Measurements from ENCODE around the gene SETSIP. TPM values are rescaled to one million over a fixed set of nuclear protein-coding genes. Genes with fewer than 3 reads are reported as not detected.
A peak's percentile ranks its signal among the peaks of the same experiment; 100 is the strongest.

Gene SETSIP
- total RNA-seq, 1 donor from 2014 or later: not detected

GRCh38 chr1:92038695-92039346 is 36.4 kb downstream of the SETSIP start:
- intact Hi-C loops (cut with DNase I): no loop called here
- Histone ChIP-seq H3K36me3 (no peaks in the 10 kb centered on the region), H3K27ac (no peak overlapping the region), H3K4me1 (no peaks in the 10 kb centered on the region), H3K9me3 (no peaks in the 10 kb centered on the region), H3K27me3 (no peaks in the 10 kb centered on the region), H3K4me3 (no peak overlapping the region)
- DNase-seq (ENCODE audit: low spot score in 2 of 2): no peak
- TF ChIP-seq CTCF (IDR thresholded peaks at IDR 0.05): no peak

GRCh38 chr1:92037400-92037799 is 37.8 kb downstream of the SETSIP start:
- no peak overlapping the region for H3K4me3 ChIP-seq
- no peaks in the 10 kb centered on the region for H3K36me3 ChIP-seq
- no peaks in the 10 kb centered on the region for H3K9me3 ChIP-seq
- intact Hi-C loops (cut with DNase I): no loop called here
- no peaks in the 10 kb centered on the region for H3K27me3 ChIP-seq
- no peaks in the 10 kb centered on the region for H3K4me1 ChIP-seq
- DNase-seq (ENCODE audit: low spot score in 2 of 2): no peak
- TF ChIP-seq CTCF (IDR thresholded peaks at IDR 0.05): no peak
- H3K27ac ChIP-seq: no peak overlapping the region

- TF ChIP-seq CTCF (IDR thresholded peaks at IDR 0.05): no peak
- Histone ChIP-seq H3K9me3 (no peaks in the 10 kb centered on the region), H3K36me3 (no peaks in the 10 kb centered on the region), H3K4me1 (no peaks in the 10 kb centered on the region), H3K27me3 (no peaks in the 10 kb centered on the region), H3K4me3 (no peak overlapping the region), H3K27ac (no peak overlapping the region)
- intact Hi-C loops (cut with DNase I): no loop called here
- DNase-seq (ENCODE audit: low spot score in 2 of 2): no peak
These were observed 43.7 kb downstream of the SETSIP start for GRCh38 chr1:92031281-92032110.

- H3K4me1 ChIP-seq: no peaks in the 10 kb centered on the region
- no peak overlapping the region for H3K27ac ChIP-seq
- H3K9me3 ChIP-seq: no peaks in the 10 kb centered on the region
- DNase-seq (ENCODE audit: low spot score in 2 of 2): no peak
- H3K36me3 ChIP-seq: no peaks in the 10 kb centered on the region
- H3K4me3 ChIP-seq: no peak overlapping the region
- no peaks in the 10 kb centered on the region for H3K27me3 ChIP-seq
- no peak for TF ChIP-seq CTCF (IDR thresholded peaks at IDR 0.05)
- intact Hi-C loops (cut with DNase I): no loop called here
These were observed 44.5 kb downstream of the SETSIP start for GRCh38 chr1:92030656-92031107.

GRCh38 chr1:92029241-92029922 is 45.8 kb downstream of the SETSIP start:
- H3K27ac ChIP-seq: no peak overlapping the region
- TF ChIP-seq CTCF (IDR thresholded peaks at IDR 0.05): no peak
- peak overlapping the region; percentile 60 to 67 for H3K4me3 ChIP-seq
- no peaks in the 10 kb centered on the region for H3K4me1 ChIP-seq
- intact Hi-C loops (cut with DNase I): no loop called here
- H3K36me3 ChIP-seq: no peaks in the 10 kb centered on the region
- DNase-seq (ENCODE audit: low spot score in 2 of 2): no peak
- H3K9me3 ChIP-seq: no peaks in the 10 kb centered on the region
- no peaks in the 10 kb centered on the region for H3K27me3 ChIP-seq
